HL-60 (cell line): ENCODE results near the gene KBTBD8.

Experiments used
- GABPA ChIP-seq: IDR thresholded peaks from 2 replicates; pipeline ENCODE4 v1.6.1; 2012; ENCODE audit warnings: low read depth
- TF ChIP-seq, protein P1 (sequence below): IDR thresholded peaks from 2 replicates; pipeline ENCODE4 v1.6.1; 2012; ENCODE audit warnings: low read depth; ENCODE audit not compliant: insufficient replicate concordance
- TF ChIP-seq, protein P2 (sequence below): IDR thresholded peaks from one replicate; pipeline ENCODE4 v1.5.1; 2011; ENCODE audit warnings: low read length, control low read depth, inconsistent platforms; ENCODE audit not compliant: insufficient read depth

DNA sequence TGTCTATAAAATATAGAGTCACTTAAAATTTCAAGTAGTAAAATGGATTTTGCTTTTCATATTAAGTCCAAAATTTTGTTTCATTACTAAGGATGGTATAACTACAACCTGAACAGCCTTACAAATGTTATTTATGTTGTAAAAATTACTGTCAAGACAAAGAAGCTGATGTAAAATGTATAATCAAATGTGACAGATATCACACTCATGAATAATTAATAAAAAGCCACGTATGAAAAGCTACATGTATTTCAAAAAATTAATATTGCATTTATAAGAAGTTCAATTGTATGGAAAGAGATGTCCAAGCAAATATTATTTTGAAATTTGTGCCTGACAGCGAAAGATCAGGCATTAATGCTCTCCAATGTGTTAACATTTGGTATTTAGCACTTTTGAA is 48.9 kb downstream of the KBTBD8 start:
- TF ChIP-seq, protein P1, sequence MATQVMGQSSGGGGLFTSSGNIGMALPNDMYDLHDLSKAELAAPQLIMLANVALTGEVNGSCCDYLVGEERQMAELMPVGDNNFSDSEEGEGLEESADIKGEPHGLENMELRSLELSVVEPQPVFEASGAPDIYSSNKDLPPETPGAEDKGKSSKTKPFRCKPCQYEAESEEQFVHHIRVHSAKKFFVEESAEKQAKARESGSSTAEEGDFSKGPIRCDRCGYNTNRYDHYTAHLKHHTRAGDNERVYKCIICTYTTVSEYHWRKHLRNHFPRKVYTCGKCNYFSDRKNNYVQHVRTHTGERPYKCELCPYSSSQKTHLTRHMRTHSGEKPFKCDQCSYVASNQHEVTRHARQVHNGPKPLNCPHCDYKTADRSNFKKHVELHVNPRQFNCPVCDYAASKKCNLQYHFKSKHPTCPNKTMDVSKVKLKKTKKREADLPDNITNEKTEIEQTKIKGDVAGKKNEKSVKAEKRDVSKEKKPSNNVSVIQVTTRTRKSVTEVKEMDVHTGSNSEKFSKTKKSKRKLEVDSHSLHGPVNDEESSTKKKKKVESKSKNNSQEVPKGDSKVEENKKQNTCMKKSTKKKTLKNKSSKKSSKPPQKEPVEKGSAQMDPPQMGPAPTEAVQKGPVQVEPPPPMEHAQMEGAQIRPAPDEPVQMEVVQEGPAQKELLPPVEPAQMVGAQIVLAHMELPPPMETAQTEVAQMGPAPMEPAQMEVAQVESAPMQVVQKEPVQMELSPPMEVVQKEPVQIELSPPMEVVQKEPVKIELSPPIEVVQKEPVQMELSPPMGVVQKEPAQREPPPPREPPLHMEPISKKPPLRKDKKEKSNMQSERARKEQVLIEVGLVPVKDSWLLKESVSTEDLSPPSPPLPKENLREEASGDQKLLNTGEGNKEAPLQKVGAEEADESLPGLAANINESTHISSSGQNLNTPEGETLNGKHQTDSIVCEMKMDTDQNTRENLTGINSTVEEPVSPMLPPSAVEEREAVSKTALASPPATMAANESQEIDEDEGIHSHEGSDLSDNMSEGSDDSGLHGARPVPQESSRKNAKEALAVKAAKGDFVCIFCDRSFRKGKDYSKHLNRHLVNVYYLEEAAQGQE, result no peak
- TF ChIP-seq, protein P2, sequence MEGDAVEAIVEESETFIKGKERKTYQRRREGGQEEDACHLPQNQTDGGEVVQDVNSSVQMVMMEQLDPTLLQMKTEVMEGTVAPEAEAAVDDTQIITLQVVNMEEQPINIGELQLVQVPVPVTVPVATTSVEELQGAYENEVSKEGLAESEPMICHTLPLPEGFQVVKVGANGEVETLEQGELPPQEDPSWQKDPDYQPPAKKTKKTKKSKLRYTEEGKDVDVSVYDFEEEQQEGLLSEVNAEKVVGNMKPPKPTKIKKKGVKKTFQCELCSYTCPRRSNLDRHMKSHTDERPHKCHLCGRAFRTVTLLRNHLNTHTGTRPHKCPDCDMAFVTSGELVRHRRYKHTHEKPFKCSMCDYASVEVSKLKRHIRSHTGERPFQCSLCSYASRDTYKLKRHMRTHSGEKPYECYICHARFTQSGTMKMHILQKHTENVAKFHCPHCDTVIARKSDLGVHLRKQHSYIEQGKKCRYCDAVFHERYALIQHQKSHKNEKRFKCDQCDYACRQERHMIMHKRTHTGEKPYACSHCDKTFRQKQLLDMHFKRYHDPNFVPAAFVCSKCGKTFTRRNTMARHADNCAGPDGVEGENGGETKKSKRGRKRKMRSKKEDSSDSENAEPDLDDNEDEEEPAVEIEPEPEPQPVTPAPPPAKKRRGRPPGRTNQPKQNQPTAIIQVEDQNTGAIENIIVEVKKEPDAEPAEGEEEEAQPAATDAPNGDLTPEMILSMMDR, result no peak
- TF ChIP-seq GABPA, result no peak
